NCI-H2196 treated with DMSO at 0.1 percent for 48 hours (cell line): ENCODE measurements around the gene OR51T1.
"Not testable (repeated sequence)": the region's sequence is repeated elsewhere in the genome, so short reads cannot be mapped to it uniquely, and the experiment has no call there.

ENCODE experiments used
- DNase-seq: peaks from one replicate; lab custom pipeline; 2025; ENCODE audit not compliant: unreplicated experiment; lab: John Stamatoyannopoulos, UW

Gene OR51T1

DNA sequence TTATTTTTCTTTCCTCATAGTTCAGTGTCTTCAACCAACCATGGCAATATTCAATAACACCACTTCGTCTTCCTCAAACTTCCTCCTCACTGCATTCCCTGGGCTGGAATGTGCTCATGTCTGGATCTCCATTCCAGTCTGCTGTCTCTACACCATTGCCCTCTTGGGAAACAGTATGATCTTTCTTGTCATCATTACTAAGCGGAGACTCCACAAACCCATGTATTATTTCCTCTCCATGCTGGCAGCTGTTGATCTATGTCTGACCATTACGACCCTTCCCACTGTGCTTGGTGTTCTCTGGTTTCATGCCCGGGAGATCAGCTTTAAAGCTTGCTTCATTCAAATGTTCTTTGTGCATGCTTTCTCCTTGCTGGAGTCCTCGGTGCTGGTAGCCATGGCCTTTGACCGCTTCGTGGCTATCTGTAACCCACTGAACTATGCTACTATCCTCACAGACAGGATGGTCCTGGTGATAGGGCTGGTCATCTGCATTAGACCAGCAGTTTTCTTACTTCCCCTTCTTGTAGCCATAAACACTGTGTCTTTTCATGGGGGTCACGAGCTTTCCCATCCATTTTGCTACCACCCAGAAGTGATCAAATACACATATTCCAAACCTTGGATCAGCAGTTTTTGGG lies at the start of gene OR51T1:
Gene OR51T1 (plus strand): TSS at position 41 of the 641 bp plus-strand sequence. CDS start 0 bp downstream, at position 41.
- no peak for DNase-seq

DNA sequence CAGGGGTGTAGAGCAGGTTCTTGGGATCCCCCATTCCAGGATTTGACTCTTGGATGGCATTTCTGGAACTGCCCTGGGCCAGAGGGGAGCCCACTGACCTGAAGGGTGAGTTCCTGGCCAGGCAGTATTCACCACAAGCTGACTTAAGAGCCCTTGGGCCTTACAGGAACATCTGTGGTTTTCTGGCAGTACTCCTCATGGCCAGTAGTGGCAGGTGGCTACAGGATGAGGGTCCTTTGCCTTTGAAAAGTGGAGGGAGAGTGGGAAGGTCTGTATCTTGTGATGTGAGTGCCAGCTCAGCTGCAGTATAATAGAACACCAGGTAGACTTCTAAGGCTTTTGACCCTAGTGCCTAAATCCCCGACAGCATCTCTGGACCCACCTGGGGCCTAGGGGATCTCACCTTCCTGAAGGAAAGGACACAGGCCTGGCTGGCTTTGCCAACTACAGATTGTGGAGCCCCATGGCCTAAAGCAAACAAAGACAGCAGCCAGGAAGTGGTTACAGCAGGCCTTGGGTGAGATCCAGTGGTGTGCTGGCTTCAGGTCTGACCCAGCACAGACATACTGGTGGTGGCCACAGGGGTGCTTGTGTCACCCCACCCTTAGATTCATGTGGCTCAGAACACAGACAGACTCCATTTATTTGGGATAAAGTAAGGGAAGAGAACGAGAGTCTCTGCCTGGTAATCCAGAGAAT lies 41.7 kb upstream of the OR51T1 start:
- no peak for DNase-seq

DNA sequence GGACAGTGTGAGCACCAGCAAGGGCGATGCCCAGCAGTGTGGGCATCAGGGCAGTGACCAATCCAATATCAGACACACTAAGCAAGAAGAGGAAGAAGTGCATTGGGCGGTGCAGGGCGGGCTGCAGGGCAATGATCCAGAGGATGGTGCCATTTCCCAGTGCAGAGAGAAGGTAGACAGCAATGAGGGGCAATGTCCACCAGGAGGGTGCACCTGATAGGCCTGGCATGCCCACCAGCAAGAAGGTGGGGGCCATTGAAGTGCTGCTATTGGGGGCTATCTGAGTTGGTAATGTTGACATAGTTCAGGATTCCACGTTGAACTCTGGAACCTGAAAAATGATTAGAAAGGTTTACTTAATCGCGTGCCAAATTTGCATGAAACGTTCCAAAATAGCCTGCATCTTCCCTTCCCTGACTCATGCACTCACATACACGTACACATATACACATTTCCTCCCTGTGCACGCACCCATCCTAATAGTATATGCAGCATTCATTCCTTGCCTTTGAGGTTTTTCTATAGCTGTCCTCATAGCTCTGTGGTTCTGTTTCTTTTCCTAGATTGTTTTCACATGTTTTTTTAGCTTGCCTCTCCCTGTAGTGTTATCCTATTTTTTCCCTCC lies 32.7 kb upstream of the OR51T1 start, which contains the start of gene OR51S1:
Gene OR51S1 (minus strand): TSS at position 301 of the 625 bp plus-strand sequence. CDS start 0 bp downstream, at position 301.
- no peak for DNase-seq

- DNase-seq, result no peak
Measured at GRCh38 chr11:4851033-4851432, 30.7 kb upstream of the OR51T1 start.

DNA sequence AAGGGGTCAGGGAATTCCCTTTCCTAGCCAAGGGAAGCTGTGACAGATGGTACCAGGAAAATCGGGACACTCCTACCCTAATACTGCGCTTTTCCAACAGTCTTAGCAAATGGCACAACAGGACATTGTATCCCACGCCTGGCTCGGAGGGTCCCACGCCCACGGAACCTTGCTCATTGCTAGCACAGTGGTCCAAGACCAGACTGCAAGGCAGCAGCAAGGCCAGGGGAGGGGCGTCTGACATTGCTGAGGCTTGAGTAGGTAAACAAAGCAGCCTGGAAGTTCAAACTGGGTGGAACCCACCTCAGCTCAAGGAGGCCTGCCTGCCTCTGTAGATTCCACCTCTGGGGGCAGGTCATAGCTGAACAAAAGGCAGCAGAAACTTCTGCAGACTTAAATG lies 27.4 kb upstream of the OR51T1 start:
- not testable (repeated sequence) for DNase-seq

DNA sequence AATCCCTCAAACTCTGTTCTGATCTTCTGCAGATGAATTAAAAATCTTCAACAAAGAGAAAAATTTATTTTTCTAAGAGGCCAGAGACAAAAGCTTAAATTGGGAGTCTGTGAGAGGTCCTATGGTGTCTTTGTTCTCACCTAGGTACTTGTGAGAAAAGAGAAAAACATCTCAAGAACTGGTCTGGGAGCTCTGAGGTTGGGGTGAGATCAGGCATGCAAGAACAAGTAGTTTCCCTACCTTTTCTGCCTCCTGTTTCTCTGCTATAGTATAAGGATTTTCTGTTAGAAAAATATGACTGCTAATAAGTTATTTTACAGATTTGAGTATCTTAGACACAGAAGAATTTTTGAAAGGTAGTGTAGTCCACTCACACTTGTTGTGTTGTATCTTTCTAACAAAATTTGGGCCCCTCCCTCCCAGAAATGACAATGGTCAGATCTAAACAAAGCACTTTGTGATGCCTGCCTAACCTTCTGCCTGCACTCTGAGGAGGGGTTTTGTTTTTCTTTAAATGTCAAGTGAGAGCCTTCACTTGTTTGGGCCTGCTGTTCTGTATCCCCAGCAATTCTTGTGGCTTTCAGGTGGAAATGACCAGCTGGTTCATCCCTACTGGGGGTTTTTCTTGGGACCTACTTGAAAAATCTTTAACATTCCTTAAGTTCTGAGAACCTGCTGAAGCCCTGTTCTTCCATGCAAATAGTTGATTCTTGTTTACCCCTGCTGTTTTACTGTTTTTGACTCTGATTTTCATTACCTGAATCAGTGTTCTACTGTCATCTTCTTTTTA lies 19.1 kb upstream of the OR51T1 start:
- no peak for DNase-seq

- DNase-seq, result no peak
Measured at GRCh38 chr11:4863876-4864275, 17.8 kb upstream of the OR51T1 start.

- DNase-seq, result no peak
Measured at GRCh38 chr11:4865855-4866254, 15.8 kb upstream of the OR51T1 start.

DNA sequence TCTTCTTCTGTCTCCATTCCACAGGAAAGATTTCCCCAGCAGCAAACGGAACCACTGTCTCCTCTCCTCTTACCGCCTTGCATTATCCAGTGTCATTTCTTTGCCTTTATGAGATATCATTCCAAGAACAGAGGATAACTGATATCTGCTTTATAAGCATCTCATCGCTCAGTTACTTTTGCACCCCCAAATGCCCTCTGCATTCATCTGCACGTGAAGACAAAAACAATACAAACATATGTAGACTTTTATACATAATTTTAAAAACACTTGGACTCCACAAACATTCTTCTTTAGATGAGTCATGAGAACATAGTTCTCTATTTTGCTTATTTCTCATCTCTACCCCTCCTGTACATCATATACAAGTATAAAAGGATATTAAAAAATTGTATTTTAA lies 512 bp upstream of the OR51T1 start:
- DNase-seq, result no peak

DNA sequence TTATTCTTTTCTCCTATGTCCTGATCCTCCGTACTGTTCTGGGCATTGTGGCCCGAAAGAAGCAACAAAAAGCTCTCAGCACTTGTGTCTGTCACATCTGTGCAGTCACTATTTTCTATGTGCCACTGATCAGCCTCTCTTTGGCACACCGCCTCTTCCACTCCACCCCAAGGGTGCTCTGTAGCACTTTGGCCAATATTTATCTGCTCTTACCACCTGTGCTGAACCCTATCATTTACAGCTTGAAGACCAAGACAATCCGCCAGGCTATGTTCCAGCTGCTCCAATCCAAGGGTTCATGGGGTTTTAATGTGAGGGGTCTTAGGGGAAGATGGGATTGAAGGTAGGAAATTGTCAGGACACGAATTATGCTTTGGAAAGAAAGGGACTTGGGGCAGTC lies 843 bp downstream of the OR51T1 start:
- no peak for DNase-seq

GRCh38 chr11:4884361-4884760 lies 2.7 kb downstream of the OR51T1 start:
- no peak for DNase-seq

DNA sequence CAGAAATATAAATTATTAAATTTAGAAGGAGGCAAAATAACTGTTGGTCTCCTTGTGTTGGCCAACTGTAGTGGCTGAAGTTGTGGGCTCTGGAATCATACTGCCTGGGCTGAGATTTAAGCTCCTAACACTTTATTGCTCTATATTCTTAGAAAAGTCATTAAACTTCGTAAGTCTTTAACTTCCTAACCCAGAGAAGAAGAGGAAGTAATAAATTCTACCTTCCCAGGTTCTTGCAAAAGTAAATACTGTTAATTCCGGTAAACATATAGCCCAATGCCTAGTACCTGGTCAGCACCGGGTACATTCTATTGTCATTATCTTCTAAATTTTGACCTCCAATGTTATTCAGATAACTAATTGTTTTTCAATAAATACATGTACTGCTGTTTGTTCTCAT lies 4.5 kb downstream of the OR51T1 start:
- no peak for DNase-seq

DNA sequence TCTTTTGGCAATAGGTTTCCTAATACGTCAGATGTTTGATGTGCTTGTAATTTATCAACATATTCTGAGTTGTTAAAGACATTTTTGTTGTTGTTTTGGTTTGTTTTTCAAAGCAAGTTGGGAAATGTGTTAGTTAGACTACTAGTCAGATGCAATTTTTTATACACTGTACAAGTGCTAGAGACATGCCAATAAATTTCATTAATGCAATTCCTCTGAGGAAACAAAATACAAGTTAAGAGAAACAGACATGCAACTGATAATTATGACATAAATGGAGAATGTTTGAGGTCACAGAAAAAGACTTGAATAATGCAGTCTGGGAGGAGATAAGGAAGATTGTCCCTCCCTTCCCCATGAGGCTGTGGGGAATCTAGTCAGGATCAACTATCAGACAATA lies 5.9 kb downstream of the OR51T1 start:
- DNase-seq, result no peak

DNA sequence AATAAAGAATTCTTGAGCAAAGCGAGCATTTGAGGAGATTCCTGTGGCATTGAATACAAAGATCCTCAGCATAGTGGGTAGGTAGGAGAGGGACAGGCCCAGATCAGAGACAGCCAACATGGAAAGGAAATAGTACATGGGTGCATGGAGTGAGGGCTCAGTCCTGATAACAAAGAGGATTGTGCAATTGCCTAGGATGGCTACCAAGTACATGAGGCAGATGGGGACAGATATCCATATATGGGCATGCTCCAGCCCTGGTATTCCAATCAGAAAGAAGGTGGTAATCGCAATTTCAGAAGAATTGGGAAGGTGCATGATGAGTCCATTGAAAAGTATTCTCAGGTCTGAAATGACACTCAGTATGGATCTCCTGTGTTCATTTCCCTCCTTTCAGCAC lies 8.6 kb downstream of the OR51T1 start:
- DNase-seq, result no peak

DNA sequence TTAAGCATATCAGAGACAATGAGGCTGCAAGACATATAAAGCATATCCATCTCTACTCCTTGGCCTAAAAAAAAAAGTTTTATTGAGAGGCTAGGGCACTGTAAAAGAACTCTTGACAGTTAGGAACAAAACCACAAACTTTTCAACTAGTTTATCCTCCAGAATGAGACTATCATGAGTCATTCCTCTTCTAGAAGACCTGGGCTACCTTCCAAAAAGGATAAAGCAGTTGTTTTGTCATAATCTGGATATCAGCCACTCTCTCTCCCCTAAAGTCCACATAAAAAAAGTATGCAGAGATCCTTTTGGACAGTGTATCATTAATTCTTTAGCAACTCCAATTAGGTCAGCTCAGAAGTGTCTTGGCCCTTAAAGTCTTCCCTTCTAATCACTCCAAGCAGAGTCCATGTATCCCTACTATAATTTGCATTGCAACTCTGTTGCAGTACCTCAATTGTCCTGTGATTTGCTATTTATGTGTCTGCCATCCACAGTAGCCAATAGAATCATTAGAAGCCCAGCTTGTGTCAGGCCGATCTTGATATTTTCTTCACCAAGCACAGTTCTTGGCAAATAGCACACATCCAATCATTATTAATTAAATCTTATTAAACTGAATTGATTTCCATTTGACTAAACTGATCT lies 10.4 kb downstream of the OR51T1 start:
- no peak for DNase-seq

GRCh38 chr11:4903484-4903883 lies 21.8 kb downstream of the OR51T1 start, which contains the start of gene OR51A7:
Gene OR51A7 (plus strand): TSS chr11:4903783. CDS start chr11:4907370, 3,587 bp downstream.
- DNase-seq, result no peak

DNA sequence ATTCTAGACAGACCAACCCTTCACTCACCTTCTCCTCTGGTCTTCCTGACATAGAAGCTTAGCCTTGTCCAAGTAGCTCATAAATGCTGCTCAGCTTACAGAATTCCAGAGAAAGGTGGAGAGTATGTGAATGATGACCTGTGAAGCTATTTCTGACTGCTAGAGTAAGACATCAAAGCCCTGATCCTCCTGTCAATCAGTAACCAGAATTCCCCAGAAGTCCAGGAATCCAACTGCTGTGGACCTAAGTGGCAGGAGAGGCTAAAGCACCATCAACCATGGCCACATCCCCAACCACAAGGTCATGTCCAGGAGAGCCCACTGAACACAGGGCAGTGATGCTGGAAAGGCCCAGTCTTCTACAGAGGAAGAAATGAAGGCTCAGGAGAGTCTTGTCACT lies 34.9 kb downstream of the OR51T1 start:
- DNase-seq, result no peak

DNA sequence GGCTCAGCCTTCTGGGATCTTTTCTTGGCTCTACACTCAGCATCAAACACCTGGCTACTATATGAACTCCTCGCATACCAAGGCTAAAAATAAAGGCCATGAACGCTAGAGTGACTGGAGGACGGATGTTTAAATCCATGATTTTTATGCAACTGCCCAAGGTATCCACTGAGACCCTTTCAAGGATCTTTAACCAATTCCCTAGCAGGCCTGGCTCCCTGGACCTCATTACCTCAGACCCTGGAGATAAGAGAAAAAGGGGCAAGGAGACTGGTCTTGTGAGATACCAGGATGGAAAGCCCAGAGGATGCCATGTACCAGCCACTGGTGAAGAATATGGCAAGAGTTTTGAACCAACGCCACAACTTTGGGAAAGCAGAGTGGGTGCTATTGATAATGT lies 37.5 kb downstream of the OR51T1 start, which contains the start of gene OR51G2:
Gene OR51G2 (minus strand): TSS at position 101 of the 400 bp plus-strand sequence. CDS start 3,687 bp downstream, outside the sequence.
- DNase-seq, result no peak

DNA sequence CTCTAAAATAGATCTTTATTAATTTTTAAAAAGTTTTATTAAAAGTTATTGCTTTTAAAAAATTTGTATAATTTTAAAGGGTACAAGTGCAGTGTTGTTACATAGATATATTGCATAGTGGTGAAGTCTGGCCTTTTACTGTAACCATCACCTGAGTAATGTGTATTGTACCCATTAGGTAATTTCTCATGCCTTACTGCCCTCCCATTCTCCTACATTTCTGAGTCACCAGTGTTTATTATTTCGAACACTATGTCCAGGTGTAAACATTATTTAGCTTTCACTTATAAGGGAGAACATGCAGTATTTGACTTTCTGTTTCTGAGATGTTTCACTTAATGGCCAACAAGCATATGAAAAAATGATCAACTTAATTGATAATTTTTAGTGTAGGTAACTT lies 40.1 kb downstream of the OR51T1 start:
- no peak for DNase-seq

DNA sequence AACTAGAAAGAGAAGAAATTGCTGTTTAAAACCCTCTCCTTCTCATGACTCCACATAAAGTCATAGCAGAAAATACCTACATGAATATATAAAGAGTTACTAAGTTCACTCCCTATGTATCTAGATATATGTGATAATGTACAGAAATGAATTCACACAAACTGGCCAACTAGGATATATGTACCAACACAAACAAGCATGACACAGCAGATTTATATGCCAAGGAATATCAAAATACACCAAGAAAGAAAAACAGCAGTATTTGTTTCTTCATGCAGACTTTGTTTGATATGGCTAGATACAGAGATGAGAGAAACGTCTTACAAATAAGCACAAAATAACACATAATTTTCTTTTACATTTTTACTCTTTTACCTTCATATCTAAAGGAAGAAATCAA lies 40.6 kb downstream of the OR51T1 start:
- DNase-seq, result no peak

DNA sequence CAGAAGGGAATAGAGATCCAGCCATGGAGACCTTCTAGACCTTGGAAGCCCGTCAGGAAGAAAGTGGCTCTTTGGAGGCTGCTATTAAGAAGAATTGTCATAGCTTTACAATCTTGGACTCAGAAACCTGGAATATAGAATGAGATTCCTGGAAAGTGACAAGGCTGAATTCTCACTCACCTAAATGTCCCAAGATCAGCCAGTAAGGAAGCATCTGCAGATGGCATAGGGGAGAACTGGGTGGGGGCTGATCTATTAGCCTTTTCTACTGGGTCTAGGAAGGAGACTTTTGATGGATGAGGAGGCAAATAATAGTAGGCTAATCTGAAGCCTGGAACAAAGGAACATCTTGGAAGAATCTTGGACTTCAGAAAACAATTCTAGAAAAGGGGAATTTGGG lies 42.5 kb downstream of the OR51T1 start, which contains the start of gene OR51G1:
Gene OR51G1 (minus strand): TSS at position 101 of the 400 bp plus-strand sequence. CDS start 0 bp downstream, at position 101.
- DNase-seq, result no peak
